Measurements from ENCODE around the gene UCHL1. TPM values are rescaled to one million over a fixed set of nuclear protein-coding genes. Genes with fewer than 3 reads are reported as not detected.

Gene UCHL1
- total RNA-seq, 1 experiment from 2014 or later = 1.3 TPM

DNA sequence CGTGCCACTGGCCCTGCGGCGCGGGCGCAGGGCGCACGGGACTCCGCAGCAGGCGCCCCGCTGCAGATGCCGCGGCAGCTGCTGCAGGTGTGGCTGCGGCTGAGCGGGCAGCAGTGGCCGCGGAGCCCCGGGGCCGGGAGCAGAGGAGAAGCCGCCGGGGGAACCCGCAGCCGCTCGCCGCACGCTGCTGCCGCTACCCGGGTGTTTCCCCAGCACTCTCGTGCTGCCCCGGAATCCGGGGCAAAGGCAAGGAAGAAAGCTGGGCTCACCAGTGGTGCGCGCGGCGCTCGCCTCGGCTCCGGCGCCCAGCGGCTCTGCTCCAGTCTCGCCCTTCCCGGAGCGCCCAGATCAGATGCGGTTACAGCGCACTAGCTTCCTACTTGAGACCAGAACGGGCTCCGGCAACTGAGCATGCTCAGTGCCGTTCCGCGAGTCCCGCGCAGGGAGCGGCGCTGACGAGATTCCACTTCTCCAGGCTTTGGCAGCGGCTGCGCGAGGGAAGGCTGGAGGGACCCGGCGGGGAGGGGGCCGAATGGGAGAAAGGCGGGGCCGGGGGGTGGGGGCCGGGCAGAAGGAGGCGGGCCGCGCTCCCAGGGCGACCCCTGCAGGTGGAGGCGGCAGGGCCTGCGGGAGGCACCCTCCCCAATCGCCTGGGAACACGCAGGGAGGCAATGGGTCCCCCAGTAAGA lies 42.4 kb upstream of the UCHL1 start, which contains the start of gene APBB2:
Gene APBB2 (minus strand): TSS at position 407 of the 689 bp plus-strand sequence. CDS start 181,288 bp downstream, outside the sequence.
- H3K9me3 Mint-ChIP-seq (ENCODE audit: unreplicated experiment) = no peaks in the 10 kb centered on the region
- ChIA-PET CTCF (interaction anchor here (0.6 to 4.2 kb wide), 20 partner anchors 10 to 302 kb away, joined by 3 to 31 read pairs (median 5); no protein-coding TSS in a partner anchor), POLR2A (interaction anchor here (0.8 to 9.4 kb wide), 24 partner anchors 10 to 306 kb away, joined by 3 to 113 read pairs (median 6); no protein-coding TSS in a partner anchor)
- H3K4me3 Mint-ChIP-seq (ENCODE audit: unreplicated experiment) = peak within 1 kb of the TSS; percentile 98
- H3K27ac Mint-ChIP-seq (ENCODE audit: low read depth, unreplicated experiment) = peak within 1 kb of the TSS; percentile 97
- H3K36me3 Mint-ChIP-seq (ENCODE audit: insufficient read depth, unreplicated experiment) = peaks cover 20% of the 10 kb centered on the region
- peak; percentile 97 for DNase-seq (ENCODE audit: unreplicated experiment)
- intact Hi-C loops (cut with micrococcal nuclease) = loop anchor here (1.0 to 5.0 kb wide), 2 partner anchors 162 to 287 kb away; no protein-coding TSS in a partner anchor
- no TSS peak for BruUV-seq (replicated peaks)
- H3K27me3 Mint-ChIP-seq (ENCODE audit: insufficient read depth, unreplicated experiment) = no peaks in the 10 kb centered on the region
- peaks cover 12% of the 10 kb centered on the region for H3K4me1 Mint-ChIP-seq (ENCODE audit: insufficient read depth, unreplicated experiment)
- TF ChIP-seq, protein P1, sequence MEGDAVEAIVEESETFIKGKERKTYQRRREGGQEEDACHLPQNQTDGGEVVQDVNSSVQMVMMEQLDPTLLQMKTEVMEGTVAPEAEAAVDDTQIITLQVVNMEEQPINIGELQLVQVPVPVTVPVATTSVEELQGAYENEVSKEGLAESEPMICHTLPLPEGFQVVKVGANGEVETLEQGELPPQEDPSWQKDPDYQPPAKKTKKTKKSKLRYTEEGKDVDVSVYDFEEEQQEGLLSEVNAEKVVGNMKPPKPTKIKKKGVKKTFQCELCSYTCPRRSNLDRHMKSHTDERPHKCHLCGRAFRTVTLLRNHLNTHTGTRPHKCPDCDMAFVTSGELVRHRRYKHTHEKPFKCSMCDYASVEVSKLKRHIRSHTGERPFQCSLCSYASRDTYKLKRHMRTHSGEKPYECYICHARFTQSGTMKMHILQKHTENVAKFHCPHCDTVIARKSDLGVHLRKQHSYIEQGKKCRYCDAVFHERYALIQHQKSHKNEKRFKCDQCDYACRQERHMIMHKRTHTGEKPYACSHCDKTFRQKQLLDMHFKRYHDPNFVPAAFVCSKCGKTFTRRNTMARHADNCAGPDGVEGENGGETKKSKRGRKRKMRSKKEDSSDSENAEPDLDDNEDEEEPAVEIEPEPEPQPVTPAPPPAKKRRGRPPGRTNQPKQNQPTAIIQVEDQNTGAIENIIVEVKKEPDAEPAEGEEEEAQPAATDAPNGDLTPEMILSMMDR (IDR thresholded peaks at IDR 0.05; ENCODE audit: unreplicated experiment) = peak; percentile 86

DNA sequence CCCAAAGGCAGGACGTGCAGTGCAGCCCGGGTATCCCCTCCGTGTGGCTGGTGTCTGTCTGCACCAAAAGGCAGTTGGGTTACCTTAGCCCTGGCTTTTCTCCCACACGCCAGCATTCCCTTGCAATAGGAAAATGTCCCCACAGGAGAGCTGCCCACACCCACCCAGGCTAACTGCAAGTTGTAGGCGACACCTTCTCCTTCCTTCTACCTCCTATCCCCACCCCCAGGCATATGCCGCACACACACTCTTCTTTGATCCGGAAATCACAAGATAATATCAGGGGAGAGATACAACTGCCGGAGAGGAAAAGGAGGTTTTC lies 41.9 kb upstream of the UCHL1 start:
- Mint-ChIP-seq H3K27ac (ENCODE audit: low read depth, unreplicated experiment) (peak overlapping the region; percentile 97), H3K27me3 (ENCODE audit: insufficient read depth, unreplicated experiment) (no peaks in the 10 kb centered on the region), H3K9me3 (ENCODE audit: unreplicated experiment) (no peaks in the 10 kb centered on the region), H3K4me3 (ENCODE audit: unreplicated experiment) (peak overlapping the region; percentile 98), H3K4me1 (ENCODE audit: insufficient read depth, unreplicated experiment) (peaks cover 7% of the 10 kb centered on the region), H3K36me3 (ENCODE audit: insufficient read depth, unreplicated experiment) (peaks cover 20% of the 10 kb centered on the region)
- intact Hi-C loops (cut with micrococcal nuclease) = loop anchor here (1.0 to 5.0 kb wide), 3 partner anchors 162 to 477 kb away; no protein-coding TSS in a partner anchor
- TF ChIP-seq, protein P1 (IDR thresholded peaks at IDR 0.05; ENCODE audit: unreplicated experiment) = no peak
- no TSS peak for BruUV-seq (replicated peaks)
- no peak for DNase-seq (ENCODE audit: unreplicated experiment)
- ChIA-PET CTCF (interaction anchor here (0.6 to 4.0 kb wide), 16 partner anchors 8 to 598 kb away, joined by 3 to 28 read pairs (median 4); no protein-coding TSS in a partner anchor), POLR2A (interaction anchor here (0.8 to 9.4 kb wide), 22 partner anchors 11 to 306 kb away, joined by 3 to 113 read pairs (median 6); no protein-coding TSS in a partner anchor)

DNA sequence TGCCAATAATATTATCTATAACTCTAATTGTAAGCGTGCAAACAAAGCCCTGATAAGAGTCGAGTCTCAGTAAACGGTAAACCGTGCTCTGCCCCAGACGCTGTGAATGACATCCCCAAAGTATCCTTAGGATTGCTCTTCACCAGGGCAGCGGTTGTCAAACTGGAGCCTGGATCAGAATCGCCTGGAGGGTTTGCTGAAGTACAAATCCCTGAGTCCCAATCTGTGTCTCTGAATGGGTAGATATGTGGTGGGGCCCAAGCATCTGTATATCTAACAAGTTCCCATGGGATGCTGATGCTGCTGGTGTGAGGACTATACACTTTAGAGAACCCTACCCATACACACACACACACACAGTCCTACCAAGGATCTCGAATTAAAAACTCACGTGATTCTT lies 41.6 kb upstream of the UCHL1 start:
- POLR2A ChIA-PET = interaction anchor here (0.6 to 9.4 kb wide), 10 partner anchors 29 to 307 kb away, joined by 3 to 113 read pairs (median 8); no protein-coding TSS in a partner anchor
- Mint-ChIP-seq H3K4me1 (ENCODE audit: insufficient read depth, unreplicated experiment) (peaks cover 6% of the 10 kb centered on the region), H3K36me3 (ENCODE audit: insufficient read depth, unreplicated experiment) (peaks cover 20% of the 10 kb centered on the region), H3K27me3 (ENCODE audit: insufficient read depth, unreplicated experiment) (no peaks in the 10 kb centered on the region), H3K9me3 (ENCODE audit: unreplicated experiment) (no peaks in the 10 kb centered on the region), H3K27ac (ENCODE audit: low read depth, unreplicated experiment) (peak overlapping the region; percentile 97), H3K4me3 (ENCODE audit: unreplicated experiment) (peak overlapping the region; percentile 86)
- DNase-seq (ENCODE audit: unreplicated experiment) = no peak
- CTCF ChIA-PET = interaction anchor here (0.6 to 4.0 kb wide), 18 partner anchors 8 to 598 kb away, joined by 3 to 28 read pairs (median 4); no protein-coding TSS in a partner anchor
- intact Hi-C loops (cut with micrococcal nuclease) = loop anchor here (5.0 kb wide), 1 partner anchor 478 kb away; no protein-coding TSS in a partner anchor
- TF ChIP-seq, protein P1 (IDR thresholded peaks at IDR 0.05; ENCODE audit: unreplicated experiment) = no peak
- BruUV-seq (replicated peaks) = no TSS peak

DNA sequence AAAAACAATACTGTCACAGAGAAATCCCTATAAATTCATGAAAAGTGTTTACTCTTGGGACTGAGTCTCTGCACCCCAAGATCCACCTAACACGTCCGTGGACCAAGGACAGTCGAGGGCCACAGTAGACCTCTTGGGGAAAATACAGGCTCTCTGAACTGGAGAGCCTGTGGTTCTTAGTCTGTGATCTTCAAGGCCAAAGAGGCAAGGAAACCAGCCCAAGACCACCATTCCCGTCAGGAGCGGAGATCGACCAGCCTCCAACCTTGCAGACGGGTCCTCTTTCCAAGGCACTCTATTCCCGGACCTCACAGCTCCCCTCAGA lies 40.8 kb upstream of the UCHL1 start:
- H3K27ac Mint-ChIP-seq (ENCODE audit: low read depth, unreplicated experiment) = peak overlapping the region; percentile 98
- H3K4me3 Mint-ChIP-seq (ENCODE audit: unreplicated experiment) = peak overlapping the region; percentile 86
- intact Hi-C loops (cut with micrococcal nuclease) = loop anchor here (1.0 to 5.0 kb wide), 2 partner anchors 308 to 479 kb away; no protein-coding TSS in a partner anchor
- TF ChIP-seq, protein P1 (IDR thresholded peaks at IDR 0.05; ENCODE audit: unreplicated experiment) = no peak
- H3K9me3 Mint-ChIP-seq (ENCODE audit: unreplicated experiment) = no peaks in the 10 kb centered on the region
- ChIA-PET CTCF (interaction anchor here (0.6 to 3.1 kb wide), 16 partner anchors 51 to 482 kb away, joined by 3 to 25 read pairs (median 4); no protein-coding TSS in a partner anchor), POLR2A (interaction anchor here (0.6 to 6.0 kb wide), 23 partner anchors 11 to 318 kb away, joined by 3 to 42 read pairs (median 4); no protein-coding TSS in a partner anchor)
- peaks cover 6% of the 10 kb centered on the region for H3K4me1 Mint-ChIP-seq (ENCODE audit: insufficient read depth, unreplicated experiment)
- H3K36me3 Mint-ChIP-seq (ENCODE audit: insufficient read depth, unreplicated experiment) = peaks cover 20% of the 10 kb centered on the region
- no peaks in the 10 kb centered on the region for H3K27me3 Mint-ChIP-seq (ENCODE audit: insufficient read depth, unreplicated experiment)
- no peak for DNase-seq (ENCODE audit: unreplicated experiment)
- BruUV-seq (replicated peaks) = no TSS peak

Measured in MCF 10A (cell line).